Measurements from ENCODE around the gene TLE1.
A peak's percentile ranks its signal among the peaks of the same experiment; 100 is the strongest.
"Not testable (repeated sequence)": the region's sequence is repeated elsewhere in the genome, so short reads cannot be mapped to it uniquely, and the experiment has no call there.

The TLE1 gene

DNA sequence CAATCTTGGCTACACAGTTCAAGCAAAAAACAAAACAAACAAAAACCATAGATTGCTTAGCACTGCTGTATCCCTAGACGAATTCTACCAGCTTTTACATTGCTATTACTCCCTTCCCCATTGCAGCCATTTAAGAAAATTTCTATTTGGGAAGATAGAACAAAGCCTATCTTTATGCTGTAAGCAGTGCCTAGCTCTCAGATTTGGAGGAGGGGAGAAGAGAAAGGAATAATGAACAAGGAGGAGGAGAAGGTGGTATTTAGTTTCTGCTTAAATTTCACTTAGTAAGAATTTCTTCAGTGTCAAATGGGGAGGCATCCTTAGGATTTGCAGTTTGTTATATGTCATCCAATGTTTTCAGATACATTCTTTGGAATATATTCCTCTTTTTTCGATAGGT, 16.2 kb upstream of the TLE1 start:
- H3K27me3 ChIP-seq (ENCODE audit: insufficient read depth, low read depth): no peaks in the 10 kb centered on the region
- no peaks in the 10 kb centered on the region for H3K36me3 ChIP-seq (ENCODE audit: insufficient read depth)
- H3K4me3 ChIP-seq (IDR thresholded peaks at IDR 0.05; ENCODE audit: insufficient read depth, low read depth, low read length): no peak overlapping the region
- no peak overlapping the region for H2AFZ ChIP-seq (ENCODE audit: low read depth)
- no peaks in the 10 kb centered on the region for H3K4me1 ChIP-seq (ENCODE audit: low read depth, poor library complexity, severe bottlenecking)
- TF ChIP-seq, protein P1, sequence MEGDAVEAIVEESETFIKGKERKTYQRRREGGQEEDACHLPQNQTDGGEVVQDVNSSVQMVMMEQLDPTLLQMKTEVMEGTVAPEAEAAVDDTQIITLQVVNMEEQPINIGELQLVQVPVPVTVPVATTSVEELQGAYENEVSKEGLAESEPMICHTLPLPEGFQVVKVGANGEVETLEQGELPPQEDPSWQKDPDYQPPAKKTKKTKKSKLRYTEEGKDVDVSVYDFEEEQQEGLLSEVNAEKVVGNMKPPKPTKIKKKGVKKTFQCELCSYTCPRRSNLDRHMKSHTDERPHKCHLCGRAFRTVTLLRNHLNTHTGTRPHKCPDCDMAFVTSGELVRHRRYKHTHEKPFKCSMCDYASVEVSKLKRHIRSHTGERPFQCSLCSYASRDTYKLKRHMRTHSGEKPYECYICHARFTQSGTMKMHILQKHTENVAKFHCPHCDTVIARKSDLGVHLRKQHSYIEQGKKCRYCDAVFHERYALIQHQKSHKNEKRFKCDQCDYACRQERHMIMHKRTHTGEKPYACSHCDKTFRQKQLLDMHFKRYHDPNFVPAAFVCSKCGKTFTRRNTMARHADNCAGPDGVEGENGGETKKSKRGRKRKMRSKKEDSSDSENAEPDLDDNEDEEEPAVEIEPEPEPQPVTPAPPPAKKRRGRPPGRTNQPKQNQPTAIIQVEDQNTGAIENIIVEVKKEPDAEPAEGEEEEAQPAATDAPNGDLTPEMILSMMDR (conservative IDR thresholded peaks at IDR 0.05; ENCODE audit: low read depth, low read length): no peak
- H3K9ac ChIP-seq: no peak overlapping the region
- H3K27ac ChIP-seq: no peak overlapping the region
- no peak overlapping the region for H3K4me2 ChIP-seq
- no peaks in the 10 kb centered on the region for H3K79me2 ChIP-seq (ENCODE audit: insufficient read depth, low read depth)
- H4K20me1 ChIP-seq (ENCODE audit: insufficient read depth): no peaks in the 10 kb centered on the region

GRCh38 chr9:81694541-81694940, 5.2 kb upstream of the TLE1 start:
- Histone ChIP-seq H3K27ac (no peak overlapping the region), H3K9ac (no peak overlapping the region), H3K4me2 (no peak overlapping the region), H3K36me3 (ENCODE audit: insufficient read depth) (no peaks in the 10 kb centered on the region), H4K20me1 (ENCODE audit: insufficient read depth) (no peaks in the 10 kb centered on the region), H3K4me1 (ENCODE audit: low read depth, poor library complexity, severe bottlenecking) (no peaks in the 10 kb centered on the region), H3K4me3 (IDR thresholded peaks at IDR 0.05; ENCODE audit: insufficient read depth, low read depth, low read length) (no peak overlapping the region), H2AFZ (ENCODE audit: low read depth) (no peak overlapping the region), H3K79me2 (ENCODE audit: insufficient read depth, low read depth) (no peaks in the 10 kb centered on the region), H3K27me3 (ENCODE audit: insufficient read depth, low read depth) (peaks cover 3% of the 10 kb centered on the region; the same call in 1 of the 2 replicates)
- TF ChIP-seq, protein P1 (conservative IDR thresholded peaks at IDR 0.05; ENCODE audit: low read depth, low read length): no peak

GRCh38 chr9:81693671-81694378, 4.5 kb upstream of the TLE1 start:
- Histone ChIP-seq H3K27me3 (ENCODE audit: insufficient read depth, low read depth) (peaks cover 3% of the 10 kb centered on the region; the same call in 1 of the 2 replicates), H3K36me3 (ENCODE audit: insufficient read depth) (no peaks in the 10 kb centered on the region), H3K4me1 (ENCODE audit: low read depth, poor library complexity, severe bottlenecking) (no peaks in the 10 kb centered on the region), H4K20me1 (ENCODE audit: insufficient read depth) (no peaks in the 10 kb centered on the region), H2AFZ (ENCODE audit: low read depth) (no peak overlapping the region), H3K27ac (no peak overlapping the region), H3K79me2 (ENCODE audit: insufficient read depth, low read depth) (no peaks in the 10 kb centered on the region), H3K4me2 (no peak overlapping the region), H3K9ac (no peak overlapping the region), H3K4me3 (IDR thresholded peaks at IDR 0.05; ENCODE audit: insufficient read depth, low read depth, low read length) (no peak overlapping the region)
- TF ChIP-seq, protein P1 (conservative IDR thresholded peaks at IDR 0.05; ENCODE audit: low read depth, low read length): no peak

- H2AFZ ChIP-seq (ENCODE audit: low read depth): peak overlapping the region; percentile 76
- no peak overlapping the region for H3K27ac ChIP-seq
- H3K27me3 ChIP-seq (ENCODE audit: insufficient read depth, low read depth): peaks cover 3% of the 10 kb centered on the region; the same call in 1 of the 2 replicates
- H3K9ac ChIP-seq: no peak overlapping the region; the same call in 1 of the 2 replicates
- H3K79me2 ChIP-seq (ENCODE audit: insufficient read depth, low read depth): no peaks in the 10 kb centered on the region
- peaks cover 12% of the 10 kb centered on the region for H3K4me1 ChIP-seq (ENCODE audit: low read depth, poor library complexity, severe bottlenecking)
- H4K20me1 ChIP-seq (ENCODE audit: insufficient read depth): no peaks in the 10 kb centered on the region
- H3K36me3 ChIP-seq (ENCODE audit: insufficient read depth): no peaks in the 10 kb centered on the region
- no peak overlapping the region for H3K4me3 ChIP-seq (IDR thresholded peaks at IDR 0.05; ENCODE audit: insufficient read depth, low read depth, low read length)
- TF ChIP-seq, protein P1 (conservative IDR thresholded peaks at IDR 0.05; ENCODE audit: low read depth, low read length): no peak
- peak overlapping the region; percentile 27; the same call in 1 of the 2 replicates for H3K4me2 ChIP-seq
Observed at GRCh38 chr9:81690251-81690851, 1.0 kb upstream of the TLE1 start.

DNA sequence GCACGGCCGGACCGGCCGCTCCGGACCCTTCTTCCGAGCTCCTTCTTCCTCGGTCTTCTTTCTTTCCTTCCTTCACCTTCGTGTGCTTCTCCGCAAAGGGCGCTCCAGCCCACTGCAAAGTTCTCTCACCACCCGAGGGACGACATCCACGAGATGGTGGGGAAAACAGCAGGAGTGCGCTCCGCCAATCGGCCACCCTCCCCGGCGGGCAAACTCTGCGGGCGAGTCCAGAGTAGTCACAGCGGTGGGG, 329 bp downstream of the TLE1 start:
- H4K20me1 ChIP-seq (ENCODE audit: insufficient read depth); H3K4me3 ChIP-seq (IDR thresholded peaks at IDR 0.05; ENCODE audit: insufficient read depth, low read depth, low read length); H3K27ac ChIP-seq; H3K36me3 ChIP-seq (ENCODE audit: insufficient read depth); H3K27me3 ChIP-seq (ENCODE audit: insufficient read depth, low read depth); H3K79me2 ChIP-seq (ENCODE audit: insufficient read depth, low read depth): not testable (repeated sequence)
- peak overlapping the region; percentile 94; the same call in 1 of the 2 replicates for H3K4me2 ChIP-seq
- peak overlapping the region; percentile 49; the same call in 1 of the 2 replicates for H3K9ac ChIP-seq
- H3K4me1 ChIP-seq (ENCODE audit: low read depth, poor library complexity, severe bottlenecking): peaks cover 17% of the 10 kb centered on the region
- peak overlapping the region; percentile 81 for H2AFZ ChIP-seq (ENCODE audit: low read depth)

DNA sequence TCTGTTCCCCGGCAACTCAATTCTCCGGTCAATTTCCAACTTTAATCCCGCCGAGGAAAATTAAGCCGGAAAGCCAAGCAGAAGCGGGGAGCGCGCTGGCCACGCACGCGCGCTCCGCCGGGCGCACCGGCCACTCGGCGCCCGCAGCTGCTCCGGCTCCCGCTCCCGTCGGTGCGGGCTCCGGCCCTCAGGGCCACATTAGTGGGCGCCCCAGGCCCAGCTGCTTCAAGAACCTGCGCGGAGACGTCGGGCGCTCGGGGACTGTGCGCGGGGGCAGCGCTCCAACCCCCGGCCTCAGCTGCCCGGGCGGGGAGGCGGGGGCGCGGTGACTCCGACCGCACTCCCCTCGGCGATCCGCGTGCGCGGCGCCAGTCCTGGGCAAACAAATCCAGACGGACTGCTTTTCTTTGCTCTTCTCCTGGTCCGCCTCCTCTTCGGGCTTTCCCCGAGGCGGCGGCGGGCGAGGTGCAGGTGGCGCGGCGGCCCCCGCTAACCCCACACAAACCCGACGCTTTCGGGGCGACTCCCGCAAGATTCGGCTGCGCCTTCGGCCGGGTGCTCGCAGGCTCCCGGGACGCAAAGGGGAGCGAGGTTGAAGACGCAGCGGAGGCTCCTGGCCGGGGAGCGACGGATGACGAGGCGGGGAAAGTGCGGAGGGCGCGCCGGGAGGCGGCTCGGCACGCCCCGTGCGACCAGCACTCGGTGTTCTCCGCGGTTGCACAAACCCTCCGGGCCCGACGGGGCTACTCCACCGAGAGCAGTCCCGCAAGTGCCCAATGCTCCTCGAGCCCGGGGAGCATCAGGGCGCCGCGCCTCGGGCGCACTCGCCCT, 870 bp downstream of the TLE1 start:
- H3K4me3 ChIP-seq (IDR thresholded peaks at IDR 0.05; ENCODE audit: insufficient read depth, low read depth, low read length); H3K79me2 ChIP-seq (ENCODE audit: insufficient read depth, low read depth); H4K20me1 ChIP-seq (ENCODE audit: insufficient read depth); H3K27ac ChIP-seq; H3K27me3 ChIP-seq (ENCODE audit: insufficient read depth, low read depth); H3K36me3 ChIP-seq (ENCODE audit: insufficient read depth): not testable (repeated sequence)
- Histone ChIP-seq H3K4me1 (ENCODE audit: low read depth, poor library complexity, severe bottlenecking) (peaks cover 17% of the 10 kb centered on the region), H3K4me2 (peak overlapping the region; percentile 94), H2AFZ (ENCODE audit: low read depth) (peak overlapping the region; percentile 81), H3K9ac (peak overlapping the region; percentile 49)

Measured in KMS-11 (cell line).